GM10266 (cell line): ENCODE results near the gene MAGI2.

ENCODE experiments used
- DNase-seq: peaks from one replicate; pipeline ENCODE4 v3.0.0; 2012; ENCODE audit errors: extremely low spot score
- TF ChIP-seq, protein P1 (sequence below): IDR thresholded peaks from 2 replicates; pipeline ENCODE4 v1.5.1; 2012; ENCODE audit warnings: mild to moderate bottlenecking, low read depth; ENCODE audit not compliant: control insufficient read depth, insufficient read depth; ENCODE audit errors: missing control alignments

The MAGI2 gene

DNA sequence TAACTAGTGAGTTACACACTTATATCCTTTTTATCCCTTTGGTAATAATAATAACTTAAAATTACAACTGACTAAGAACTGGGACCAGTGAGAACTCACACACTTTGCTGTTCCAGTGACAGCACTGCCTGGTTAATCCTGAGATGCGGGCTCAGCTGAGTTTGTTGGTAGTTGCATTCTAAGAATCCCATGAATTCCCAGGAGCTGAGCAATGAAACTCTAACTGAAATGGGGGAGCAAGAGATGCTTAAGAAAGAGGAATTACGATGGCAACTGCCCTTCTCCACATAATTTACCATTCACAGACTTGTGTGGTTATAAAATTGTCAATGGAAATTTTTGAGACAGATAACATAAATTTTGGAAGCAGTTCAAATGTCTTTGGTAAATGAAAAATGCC is 659.4 kb downstream of the MAGI2 start:
- no peak for DNase-seq
- TF ChIP-seq, protein P1, sequence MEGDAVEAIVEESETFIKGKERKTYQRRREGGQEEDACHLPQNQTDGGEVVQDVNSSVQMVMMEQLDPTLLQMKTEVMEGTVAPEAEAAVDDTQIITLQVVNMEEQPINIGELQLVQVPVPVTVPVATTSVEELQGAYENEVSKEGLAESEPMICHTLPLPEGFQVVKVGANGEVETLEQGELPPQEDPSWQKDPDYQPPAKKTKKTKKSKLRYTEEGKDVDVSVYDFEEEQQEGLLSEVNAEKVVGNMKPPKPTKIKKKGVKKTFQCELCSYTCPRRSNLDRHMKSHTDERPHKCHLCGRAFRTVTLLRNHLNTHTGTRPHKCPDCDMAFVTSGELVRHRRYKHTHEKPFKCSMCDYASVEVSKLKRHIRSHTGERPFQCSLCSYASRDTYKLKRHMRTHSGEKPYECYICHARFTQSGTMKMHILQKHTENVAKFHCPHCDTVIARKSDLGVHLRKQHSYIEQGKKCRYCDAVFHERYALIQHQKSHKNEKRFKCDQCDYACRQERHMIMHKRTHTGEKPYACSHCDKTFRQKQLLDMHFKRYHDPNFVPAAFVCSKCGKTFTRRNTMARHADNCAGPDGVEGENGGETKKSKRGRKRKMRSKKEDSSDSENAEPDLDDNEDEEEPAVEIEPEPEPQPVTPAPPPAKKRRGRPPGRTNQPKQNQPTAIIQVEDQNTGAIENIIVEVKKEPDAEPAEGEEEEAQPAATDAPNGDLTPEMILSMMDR = no peak

DNA sequence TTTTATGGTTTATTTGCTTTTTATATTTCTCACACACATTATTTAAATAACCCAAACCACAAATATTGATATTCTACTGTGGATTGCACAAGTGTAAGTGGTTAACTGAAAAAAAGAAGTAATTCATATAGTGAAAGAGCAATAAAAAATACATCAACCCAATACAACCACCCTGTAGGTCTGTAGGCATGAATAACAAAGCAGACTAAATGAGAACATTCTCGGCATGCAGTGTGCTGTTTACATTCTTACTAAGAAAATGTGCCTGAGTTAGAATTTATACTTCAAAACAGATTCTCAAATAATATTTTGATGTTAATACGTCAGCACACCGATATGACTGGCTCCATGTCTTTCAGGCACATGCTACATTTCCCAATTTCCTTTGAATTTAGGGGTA is 660.8 kb downstream of the MAGI2 start:
- no peak for DNase-seq
- TF ChIP-seq, protein P1 = no peak

DNA sequence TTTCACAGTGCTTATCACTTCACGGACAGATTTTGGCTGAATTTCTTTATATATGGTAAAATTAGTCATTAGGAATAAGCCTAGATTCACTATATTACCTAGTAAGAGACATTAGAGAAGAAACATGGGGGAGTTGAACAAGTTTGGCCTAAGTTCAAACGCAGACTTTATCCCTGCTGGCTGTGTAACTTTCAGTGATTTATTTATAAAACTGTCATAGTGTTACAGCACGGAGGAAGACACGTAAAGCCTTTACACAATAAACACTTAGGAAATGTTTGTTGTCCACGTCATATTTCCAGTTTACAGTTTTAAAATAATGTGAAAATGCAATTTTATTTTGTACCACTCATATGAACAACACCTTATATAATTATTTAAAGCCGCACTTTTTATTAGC is 661.5 kb downstream of the MAGI2 start:
- no peak for DNase-seq
- TF ChIP-seq, protein P1 = no peak

DNA sequence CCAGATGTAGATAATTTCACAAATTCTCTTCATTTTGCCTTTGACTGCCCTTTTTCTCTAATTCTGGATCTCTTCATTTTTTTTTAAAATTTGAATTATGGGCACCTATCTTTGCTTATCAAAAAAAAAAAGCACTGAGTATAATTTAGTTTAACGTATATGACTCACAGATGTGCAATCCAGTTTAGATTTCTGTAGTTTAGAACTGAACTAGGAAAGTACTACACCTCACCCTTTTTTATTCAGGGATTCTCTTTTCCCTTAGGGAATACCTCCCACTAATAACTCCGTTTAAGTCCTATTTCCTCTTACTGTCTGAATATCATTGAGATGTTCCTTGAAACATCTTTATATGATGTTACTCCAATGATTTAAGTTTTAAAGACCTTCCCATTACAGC is 665.0 kb downstream of the MAGI2 start:
- DNase-seq = no peak
- TF ChIP-seq, protein P1 = no peak

DNA sequence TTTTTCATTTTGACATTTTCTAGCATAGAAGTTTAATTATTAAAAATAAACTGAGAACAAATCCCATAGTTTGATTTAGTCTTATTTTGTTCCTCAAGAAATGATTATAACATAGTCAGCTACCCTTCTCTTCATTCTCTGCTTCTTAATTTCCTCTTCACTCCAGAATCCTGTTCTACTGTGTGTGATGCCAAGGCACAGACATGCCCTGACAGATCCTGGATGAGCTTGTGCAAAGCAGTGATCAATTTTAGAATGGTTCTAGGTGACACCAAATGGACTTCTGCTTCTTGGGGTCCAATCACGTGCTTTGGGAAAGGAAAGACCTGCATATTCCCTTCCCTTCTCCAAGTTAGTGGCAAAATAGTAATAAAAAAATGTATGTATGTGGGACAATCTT is 665.6 kb downstream of the MAGI2 start:
- DNase-seq = no peak
- TF ChIP-seq, protein P1 = no peak

DNA sequence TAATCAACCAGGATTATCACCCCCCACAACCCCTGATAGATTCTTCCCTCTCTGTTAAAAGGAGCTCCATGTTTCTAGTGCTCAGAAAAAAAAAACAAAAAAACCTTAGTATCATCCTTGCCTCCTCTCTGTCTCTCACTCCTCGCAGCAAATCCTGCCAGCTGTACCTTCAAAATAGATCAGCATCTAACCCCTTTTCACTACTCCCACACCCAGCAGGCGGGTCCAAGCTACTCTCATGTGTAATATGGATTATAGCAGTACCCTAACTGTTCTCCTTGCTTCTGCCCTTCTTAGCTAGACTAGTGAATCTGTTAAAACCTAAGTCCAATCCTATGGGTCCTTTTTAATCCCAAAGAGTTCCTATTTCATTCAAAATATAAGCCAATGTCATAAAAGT is 667.4 kb downstream of the MAGI2 start:
- no peak for DNase-seq
- TF ChIP-seq, protein P1 = no peak

DNA sequence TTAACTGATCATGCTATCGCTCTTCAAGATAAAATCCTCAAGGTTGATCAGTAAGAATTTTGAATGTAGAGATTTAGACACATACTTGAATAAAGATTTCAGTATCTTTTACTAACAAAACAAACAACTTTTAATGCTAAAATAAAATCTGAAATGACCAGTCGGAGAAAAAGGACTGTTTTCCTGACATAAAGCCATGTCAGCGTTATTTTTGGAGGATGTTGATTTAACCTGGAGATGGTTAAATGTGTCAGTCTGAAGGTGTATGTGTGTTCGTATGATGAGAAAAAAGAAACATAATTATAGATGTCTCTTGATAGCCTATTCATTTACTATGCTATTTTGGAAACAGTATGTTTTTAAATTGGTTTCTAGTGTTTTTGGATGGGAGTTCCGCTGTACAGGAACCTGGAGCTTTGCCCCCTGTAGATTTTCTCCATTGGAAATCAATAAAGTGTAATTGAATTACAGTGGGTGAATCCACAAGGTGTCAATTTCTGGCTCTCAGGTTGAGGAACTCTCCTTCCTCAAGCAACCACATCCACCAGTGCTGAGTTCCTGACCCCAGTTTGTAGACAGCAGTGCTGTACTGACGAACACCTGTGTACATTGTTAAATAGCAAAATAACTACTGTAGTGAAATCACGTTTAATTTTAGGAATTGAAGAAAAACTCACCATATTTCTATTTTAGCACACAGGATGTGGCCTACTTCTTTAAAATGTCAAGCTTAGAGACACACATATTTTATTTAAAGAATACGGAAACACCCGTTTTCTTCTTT is 670.1 kb downstream of the MAGI2 start:
- DNase-seq = no peak
- TF ChIP-seq, protein P1 = no peak
